ENCODE results near the gene FAM221B.

- TF ChIP-seq CTCF (IDR thresholded peaks at IDR 0.05; ENCODE audit: borderline replicate concordance, extremely low read depth, low read length, poor library complexity, severe bottlenecking): peak; percentile 14
- no peak for TF ChIP-seq EZH2 (IDR thresholded peaks at IDR 0.05; ENCODE audit: borderline replicate concordance, low read depth, low read length, severe bottlenecking)
These were observed 11.8 kb downstream of the FAM221B start for GRCh38 chr9:35816708-35817107.
